HG03045 (cell line): ENCODE results near the gene PRAMEF12.
"Not testable (repeated sequence)": the region's sequence is repeated elsewhere in the genome, so short reads cannot be mapped to it uniquely, and the experiment has no call there.

Experiments used
- ATAC-seq: cut with Tn5 transposase; IDR thresholded peaks from one replicate; pipeline ENCODE4 v1.9.1; 2021; ENCODE audit warnings: mild to moderate bottlenecking, moderate library complexity; ENCODE audit not compliant: unreplicated experiment

PRAMEF12 gene

GRCh38 chr1:12770620-12771019 lies 2.9 kb upstream of the PRAMEF12 start:
- no peak for ATAC-seq

- ATAC-seq: no peak
Measured at GRCh38 chr1:12771186-12771585, 2.4 kb upstream of the PRAMEF12 start.

GRCh38 chr1:12772520-12772919 lies 1.0 kb upstream of the PRAMEF12 start:
- no peak for ATAC-seq

GRCh38 chr1:12774801-12775345 lies 1.3 kb downstream of the PRAMEF12 start:
- ATAC-seq: no peak

- no peak for ATAC-seq
Measured at GRCh38 chr1:12775443-12775842, 1.9 kb downstream of the PRAMEF12 start.

GRCh38 chr1:12776801-12777557 lies 3.4 kb downstream of the PRAMEF12 start:
- no peak for ATAC-seq

- no peak for ATAC-seq
Measured at GRCh38 chr1:12778061-12778460, 4.5 kb downstream of the PRAMEF12 start.

GRCh38 chr1:12778907-12779306 lies 5.4 kb downstream of the PRAMEF12 start:
- no peak for ATAC-seq

- not testable (repeated sequence) for ATAC-seq
Measured at GRCh38 chr1:12781488-12781887, 8.0 kb downstream of the PRAMEF12 start.

- not testable (repeated sequence) for ATAC-seq
Measured at GRCh38 chr1:12783783-12784182, 10.2 kb downstream of the PRAMEF12 start.

- ATAC-seq: not testable (repeated sequence)
Measured at GRCh38 chr1:12784729-12785128, 11.2 kb downstream of the PRAMEF12 start.

- not testable (repeated sequence) for ATAC-seq
Measured at GRCh38 chr1:12791097-12791496, 17.6 kb downstream of the PRAMEF12 start, which contains the start of gene PRAMEF1. Gene PRAMEF1, plus strand, starts transcription at chr1:12791397. Its CDS starts 1,831 bp downstream, at chr1:12793228.

- no peak for ATAC-seq
Measured at GRCh38 chr1:12798911-12799310, 25.4 kb downstream of the PRAMEF12 start.

GRCh38 chr1:12799730-12800129 lies 26.2 kb downstream of the PRAMEF12 start:
- no peak for ATAC-seq

GRCh38 chr1:12809933-12810332 lies 36.4 kb downstream of the PRAMEF12 start:
- ATAC-seq: no peak

- no peak for ATAC-seq
Measured at GRCh38 chr1:12810691-12811408, 37.3 kb downstream of the PRAMEF12 start.

- ATAC-seq: no peak
Measured at GRCh38 chr1:12811409-12811784, 37.9 kb downstream of the PRAMEF12 start.

- ATAC-seq: not testable (repeated sequence)
Measured at GRCh38 chr1:12819061-12819460, 45.5 kb downstream of the PRAMEF12 start.
